Upper lobe of left lung (tissue), 6 donors: ENCODE results near the gene CHST6. TPM values are rescaled to one million over a fixed set of nuclear protein-coding genes. Genes with fewer than 3 reads are reported as not detected.
"Not testable (repeated sequence)": the region's sequence is repeated elsewhere in the genome, so short reads cannot be mapped to it uniquely, and the experiment has no call there.

ENCODE experiments used
- ATAC-seq, 2 donors: fragments of 200-7000 bp; cut with Tn5 transposase; one replicate each; pipeline ENCODE4 v1.9.1; 2022; ENCODE audit warnings: mild to moderate bottlenecking in 2 of 2, moderate library complexity in 2 of 2; ENCODE audit not compliant: low FRiP score in 2 of 2
- DNase-seq, 2 donors: peaks; one replicate each; pipeline ENCODE4 v3.0.0-alpha.2; 2019 to 2020
- H3K27ac ChIP-seq, 4 donors: fragments of 200-600 bp; sonication (generic); one replicate each; pipeline ENCODE4 v1.5.1; 2016 to 2019
- H3K27me3 ChIP-seq, 4 donors: fragments of 200-600 bp; sonication (generic); one replicate each; pipeline ENCODE4 v1.5.1; 2017 to 2019
- H3K36me3 ChIP-seq, 4 donors: fragments of 200-600 bp; sonication (generic); one replicate each; pipeline ENCODE4 v1.5.1; 2016 to 2019
- H3K4me1 ChIP-seq, 4 donors: fragments of 200-600 bp; sonication (generic); one replicate each; pipeline ENCODE4 v1.5.1; 2018 to 2019
- H3K4me3 ChIP-seq, 4 donors: fragments of 200-600 bp; sonication (generic); one replicate each; pipeline ENCODE4 v1.5.1; 2017 to 2019; ENCODE audit warnings: mild to moderate bottlenecking in 2 of 4, moderate library complexity in 1 of 4
- H3K9me3 ChIP-seq, 4 donors: fragments of 200-600 bp; sonication (generic); one replicate each; pipeline ENCODE4 v1.5.1; 2018 to 2019
- EP300 ChIP-seq, 4 donors: sonication (generic); formaldehyde crosslinking; IDR thresholded peaks; one replicate each; pipeline ENCODE4 v1.5.1; 2017; ENCODE audit warnings: antibody characterized with exemption in 4 of 4, control low read depth in 2 of 4
- POLR2A ChIP-seq, 4 donors: fragments of 450-650 bp; IDR thresholded peaks; one replicate each; pipeline ENCODE4 v1.5.1; 2016 to 2017; ENCODE audit warnings: antibody characterized with exemption in 4 of 4, mild to moderate bottlenecking in 2 of 4
- POLR2AphosphoS5 ChIP-seq, 2 donors: sonication (generic); formaldehyde crosslinking; IDR thresholded peaks; one replicate each; pipeline ENCODE4 v1.5.1; 2017; ENCODE audit warnings: antibody characterized with exemption in 2 of 2
- WGBS, 2 donors: methylation state at CpG; one replicate each; pipeline ENCODE4 v1.1.5; 2017 to 2018; 5-methylcytosine and 5-hydroxymethylcytosine counted together
- total RNA-seq, 6 donors: library from RNA; depleted of rRNA in 4 of 6; stranded (reverse); fragments of >200 nt in 4 of 6; gene quantifications; one replicate each; pipeline versions ENCODE4 v1.1.0 to v1.2.1, GENCODE V29; 2016 to 2021
- TF ChIP-seq, protein P1 (sequence below), 6 experiments: fragments of 450-650 bp in 4 of 6; fragments of 200-600 bp in 2 of 6; sonication (generic) in 2 of 6; IDR thresholded peaks; one replicate each; pipeline ENCODE4 v1.5.1; 2016 to 2019; ENCODE audit warnings: antibody characterized with exemption in 6 of 6
- donor health status: DM: no; HTN: no; CAD: no; lungs with moderate emphysema.
- donor health status: DM: no; HTN: yes; CAD: no; lungs with severe emphysema.

CHST6 gene
- total RNA-seq, 6 donors from 2014 or later, result 0.11 to 11.6 (median 2.2) TPM

- TF ChIP-seq POLR2A (IDR thresholded peaks at IDR 0.05), result no peak
- DNase-seq (no peak), ATAC-seq (no peak)
- H3K4me3 ChIP-seq, result no peak overlapping the region
- WGBS, 2 donors, result 92 to 96% methylated on average over 4 of the region's 4 CpGs
- H3K4me1 ChIP-seq, result peaks cover 0 to 9% (median 3%) of the 10 kb centered on the region in 4 donors
- no peaks in the 10 kb centered on the region for H3K27me3 ChIP-seq
- no peaks in the 10 kb centered on the region for H3K9me3 ChIP-seq
- no peak overlapping the region for H3K27ac ChIP-seq
- no peaks in the 10 kb centered on the region for H3K36me3 ChIP-seq
Observed at GRCh38 chr16:75502916-75503605, 7.8 kb upstream of the CHST6 start.

- H3K36me3 ChIP-seq, DNase-seq, H3K4me1 ChIP-seq, ATAC-seq, H3K27me3 ChIP-seq, H3K9me3 ChIP-seq, H3K4me3 ChIP-seq, H3K27ac ChIP-seq: not testable (repeated sequence)
- 58 to 67% methylated on average over 6 of the region's 6 CpGs for WGBS, 2 donors
Observed at GRCh38 chr16:75501820-75502219, 6.6 kb upstream of the CHST6 start.

DNA sequence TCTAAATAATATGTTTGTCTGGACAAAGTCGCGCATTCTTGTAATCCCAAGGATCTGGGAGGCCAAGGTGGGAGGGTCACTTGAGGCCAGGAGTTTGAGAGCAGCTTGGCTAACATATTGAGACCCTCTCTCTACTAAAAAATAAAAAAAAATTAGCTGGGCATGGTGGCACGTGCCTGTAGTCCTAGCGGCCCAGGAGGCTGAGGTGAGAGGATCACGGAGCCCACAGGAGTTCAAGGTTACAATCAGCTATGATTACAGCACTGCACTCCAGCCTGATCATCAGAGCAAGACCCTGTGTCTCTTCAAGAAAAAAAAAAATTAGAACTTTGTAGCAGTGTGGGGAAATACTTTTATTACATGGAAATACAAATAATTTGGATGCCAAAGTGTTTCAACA, 6.1 kb upstream of the CHST6 start:
- Histone ChIP-seq H3K36me3 (no peaks in the 10 kb centered on the region), H3K4me1 (peaks cover 0 to 4% (median 2%) of the 10 kb centered on the region in 4 donors), H3K4me3 (no peak overlapping the region), H3K27ac (no peak overlapping the region), H3K9me3 (no peaks in the 10 kb centered on the region), H3K27me3 (no peaks in the 10 kb centered on the region)
- 80 to 90% methylated on average over 5 of the region's 5 CpGs for WGBS, 2 donors
- TF ChIP-seq POLR2AphosphoS5 (IDR thresholded peaks at IDR 0.05), result no peak
- ATAC-seq, result no peak
- no peak for DNase-seq

DNA sequence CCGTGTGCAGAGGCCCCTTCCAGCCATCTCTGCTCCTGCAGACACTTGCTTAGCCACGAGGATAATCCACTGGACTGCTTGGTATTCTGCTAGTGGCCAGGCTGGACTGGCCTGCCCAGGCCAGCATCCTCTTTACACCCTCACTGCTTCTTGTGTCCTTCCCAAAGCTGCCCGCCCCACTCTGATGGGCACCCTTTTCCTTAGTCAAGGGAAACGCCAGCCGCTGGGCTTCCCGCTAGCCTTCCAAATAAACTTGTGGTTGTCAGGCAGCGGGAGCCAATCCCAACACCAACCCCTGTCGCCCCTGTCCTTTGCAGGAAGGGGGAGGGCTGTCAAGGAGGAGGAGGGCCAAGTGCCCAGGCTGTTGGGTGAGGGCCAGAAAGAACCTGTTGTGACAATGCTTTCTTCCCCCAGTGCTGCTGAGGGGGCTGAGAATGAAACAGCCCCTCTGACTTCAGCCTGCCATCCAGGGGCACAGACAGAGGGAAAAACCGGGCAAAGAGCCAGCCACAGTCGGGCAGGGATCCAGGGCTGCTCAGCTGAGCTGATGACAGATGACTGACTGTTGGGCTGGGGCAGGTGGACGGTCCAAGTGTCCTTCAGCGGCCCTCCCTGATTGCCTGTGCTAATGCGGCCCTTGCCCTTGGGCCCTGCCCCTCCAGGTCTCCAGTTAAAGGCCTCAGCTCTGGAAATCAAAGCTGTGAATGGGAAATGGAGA, 3.5 kb upstream of the CHST6 start:
- H3K27me3 ChIP-seq, H3K36me3 ChIP-seq, DNase-seq, H3K9me3 ChIP-seq, H3K27ac ChIP-seq, H3K4me3 ChIP-seq: not testable (repeated sequence)
- peaks cover 11 to 14% (median 13%) of the 10 kb centered on the region in 4 donors for H3K4me1 ChIP-seq
- 18 to 21% methylated on average over 9 of the region's 13 CpGs for WGBS, 2 donors
- ATAC-seq, result peak in 1 of 2 donors; percentile 47

DNA sequence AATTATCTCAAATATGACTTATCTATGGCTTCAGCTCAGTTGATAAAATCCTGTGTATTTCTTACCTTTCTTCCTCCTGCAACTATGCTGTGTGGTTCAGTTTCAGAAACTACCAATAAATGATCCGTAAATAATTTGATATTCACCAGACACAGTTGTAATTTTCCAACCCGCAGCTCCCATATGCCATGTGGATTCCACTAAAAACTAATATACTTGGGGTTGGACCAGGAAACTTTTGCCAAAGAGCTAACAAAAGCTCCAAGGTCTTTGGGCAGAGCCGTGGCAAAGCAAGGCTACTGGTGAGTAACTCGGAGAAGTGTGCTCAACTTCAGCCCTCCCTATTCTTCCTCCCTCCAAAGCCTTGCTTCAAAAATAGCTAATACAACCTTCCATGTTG, 2.3 kb upstream of the CHST6 start:
- WGBS, 2 donors, result 84 to 91% methylated on average over 4 of the region's 4 CpGs
- H3K27ac ChIP-seq, result no peak overlapping the region
- DNase-seq, result no peak

DNA sequence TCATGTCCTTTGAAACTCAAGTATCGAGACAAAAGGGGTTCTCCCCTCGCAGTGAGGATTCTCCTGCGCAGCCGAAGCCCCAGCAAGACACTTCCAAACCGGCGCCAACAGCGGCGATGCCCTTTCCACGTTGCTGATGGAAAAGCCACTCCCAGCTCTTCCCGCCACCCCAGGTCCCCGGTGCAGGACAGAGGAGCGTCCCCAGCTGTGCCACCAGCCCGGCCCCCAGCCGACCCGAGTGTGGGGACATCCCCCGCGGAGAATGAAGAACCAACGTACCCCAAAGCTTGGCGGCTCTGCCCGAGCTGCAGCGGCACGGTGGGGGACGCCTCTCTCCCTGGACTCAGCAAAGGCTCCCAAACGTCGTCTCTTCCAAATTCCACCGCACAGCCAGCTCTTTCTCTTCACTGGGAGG, 573 bp downstream of the CHST6 start:
- H3K27ac ChIP-seq, result no peak overlapping the region
- H3K27me3 ChIP-seq, result peaks cover 0 to 7% (median 0%) of the 10 kb centered on the region in 4 donors
- ATAC-seq (peak in 1 of 2 donors; percentile 32), DNase-seq (peak in 1 of 2 donors; percentile 68)
- H3K36me3 ChIP-seq, result no peaks in the 10 kb centered on the region
- TF ChIP-seq POLR2AphosphoS5 (IDR thresholded peaks at IDR 0.05) (no peak), POLR2A (IDR thresholded peaks at IDR 0.05) (no peak), EP300 (IDR thresholded peaks at IDR 0.05) (no peak)
- TF ChIP-seq, protein P1, sequence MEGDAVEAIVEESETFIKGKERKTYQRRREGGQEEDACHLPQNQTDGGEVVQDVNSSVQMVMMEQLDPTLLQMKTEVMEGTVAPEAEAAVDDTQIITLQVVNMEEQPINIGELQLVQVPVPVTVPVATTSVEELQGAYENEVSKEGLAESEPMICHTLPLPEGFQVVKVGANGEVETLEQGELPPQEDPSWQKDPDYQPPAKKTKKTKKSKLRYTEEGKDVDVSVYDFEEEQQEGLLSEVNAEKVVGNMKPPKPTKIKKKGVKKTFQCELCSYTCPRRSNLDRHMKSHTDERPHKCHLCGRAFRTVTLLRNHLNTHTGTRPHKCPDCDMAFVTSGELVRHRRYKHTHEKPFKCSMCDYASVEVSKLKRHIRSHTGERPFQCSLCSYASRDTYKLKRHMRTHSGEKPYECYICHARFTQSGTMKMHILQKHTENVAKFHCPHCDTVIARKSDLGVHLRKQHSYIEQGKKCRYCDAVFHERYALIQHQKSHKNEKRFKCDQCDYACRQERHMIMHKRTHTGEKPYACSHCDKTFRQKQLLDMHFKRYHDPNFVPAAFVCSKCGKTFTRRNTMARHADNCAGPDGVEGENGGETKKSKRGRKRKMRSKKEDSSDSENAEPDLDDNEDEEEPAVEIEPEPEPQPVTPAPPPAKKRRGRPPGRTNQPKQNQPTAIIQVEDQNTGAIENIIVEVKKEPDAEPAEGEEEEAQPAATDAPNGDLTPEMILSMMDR (IDR thresholded peaks at IDR 0.05), result no peak
- no peaks in the 10 kb centered on the region for H3K9me3 ChIP-seq
- peaks cover 11 to 14% (median 13%) of the 10 kb centered on the region in 4 donors for H3K4me1 ChIP-seq
- WGBS, 2 donors, result 7 to 8% methylated on average over 16 to 25 of the region's 26 CpGs
- peak overlapping the region in 3 of 4 donors; percentile 23 to 43 (median 32) for H3K4me3 ChIP-seq

More for the DNA sequence above, 2.3 kb upstream of the CHST6 start:
- no peak for ATAC-seq
- TF ChIP-seq POLR2A (IDR thresholded peaks at IDR 0.05) (no peak), POLR2AphosphoS5 (IDR thresholded peaks at IDR 0.05) (no peak), EP300 (IDR thresholded peaks at IDR 0.05) (no peak)
- TF ChIP-seq, protein P1 (IDR thresholded peaks at IDR 0.05), result no peak
- Histone ChIP-seq H3K4me1 (peaks cover 11 to 14% (median 13%) of the 10 kb centered on the region in 4 donors), H3K9me3 (no peaks in the 10 kb centered on the region), H3K36me3 (no peaks in the 10 kb centered on the region), H3K27me3 (peaks cover 0 to 7% (median 0%) of the 10 kb centered on the region in 4 donors), H3K4me3 (no peak overlapping the region)
